A549 (cell line): Measurements from ENCODE around the gene RGS17. TPM values are rescaled to one million over a fixed set of nuclear protein-coding genes. Genes with fewer than 3 reads are reported as not detected.
"Not testable (repeated sequence)": the region's sequence is repeated elsewhere in the genome, so short reads cannot be mapped to it uniquely, and the experiment has no call there.

Experiments used
- ATAC-seq, 2 experiments: fragments of 200-7000 bp in 1 of 2; fragments of >200 bp in 1 of 2; cut with Nextera tagmentation in 1 of 2; cut with Tn5 transposase in 1 of 2; 3 replicates each; pipeline versions ENCODE4 v1.8.0 to v1.9.1; 2018 to 2020; ENCODE audit warnings: mild to moderate bottlenecking in 1 of 2, moderate library complexity in 1 of 2
- CTCF ChIA-PET: fragments of 300-600 bp; sonication (Branson Sonifier 250); formaldehyde crosslinking; extraction: SDS; loops from one replicate; lab custom pipeline; 2021; ENCODE audit warnings: antibody characterized with exemption, inconsistent platforms; lab: Yijun Ruan, JAX
- POLR2A ChIA-PET: fragments of 350-600 bp; formaldehyde crosslinking; extraction: SDS; loops from one replicate; lab custom pipeline; 2021; ENCODE audit warnings: antibody characterized with exemption, inconsistent platforms; lab: Yijun Ruan, JAX
- DNase-seq, 2 experiments: peaks; one replicate each; pipeline versions ENCODE4 v3.0.0 to v3.0.0-alpha.2; 2011 to 2016; ENCODE audit warnings: low read depth in 1 of 2, low spot score in 1 of 2
- FAIRE-seq: peaks from 2 replicates; lab custom pipeline; 2011; peaks lifted over from hg19 to GRCh38; lab: Jason Lieb, UNC
- H3K27ac ChIP-seq, 2 experiments: fragments of >200 bp; sonication (Bioruptor Twin); formaldehyde crosslinking; 3 replicates each; pipeline ENCODE4 v1.5.1; 2016 to 2017
- H3K4me1 ChIP-seq: fragments of >200 bp; sonication (Bioruptor Twin); formaldehyde crosslinking; 3 replicates; pipeline ENCODE4 v1.6.1; 2016
- H3K4me2 ChIP-seq: fragments of >200 bp; sonication (Bioruptor Twin); formaldehyde crosslinking; 3 replicates; pipeline ENCODE4 v1.6.1; 2016
- H3K4me3 ChIP-seq: fragments of >200 bp; sonication (Bioruptor Twin); formaldehyde crosslinking; 3 replicates; pipeline ENCODE4 v1.5.1; 2016
- H3K9me3 ChIP-seq: fragments of >200 bp; sonication (Bioruptor Twin); formaldehyde crosslinking; 3 replicates; pipeline ENCODE4 v1.6.1; 2016
- CBX2 ChIP-seq: fragments of 200-600 bp; sonication (generic); IDR thresholded peaks from 2 replicates; pipeline ENCODE4 v1.6.1; 2016; ENCODE audit warnings: low read depth, mild to moderate bottlenecking, borderline replicate concordance
- FOSB ChIP-seq: fragments of 250-450 bp; sonication (Bioruptor Pico); IDR thresholded peaks from 2 replicates; pipeline ENCODE4 v1.5.0; 2020; ENCODE audit warnings: mild to moderate bottlenecking, moderate library complexity
- GATA3 ChIP-seq: IDR thresholded peaks from 2 replicates; pipeline ENCODE4 v1.6.1; 2012; ENCODE audit warnings: borderline replicate concordance
- HES2 ChIP-seq: fragments of >200 bp; sonication (Bioruptor Twin); formaldehyde crosslinking; IDR thresholded peaks from 2 replicates; pipeline ENCODE4 v1.6.1; 2016
- HEYL ChIP-seq: fragments of 250-450 bp; sonication (Bioruptor Pico); IDR thresholded peaks from 2 replicates; pipeline ENCODE4 v1.8.0; 2021; ENCODE audit warnings: mild to moderate bottlenecking, moderate library complexity
- HOXB13 ChIP-seq: fragments of 250-450 bp; sonication (Bioruptor Pico); IDR thresholded peaks from 2 replicates; pipeline ENCODE4 v1.5.0; 2020; ENCODE audit warnings: low read depth, mild to moderate bottlenecking, moderate library complexity
- KDM5A ChIP-seq: fragments of 200-600 bp; sonication (generic); IDR thresholded peaks from 2 replicates; pipeline ENCODE4 v1.6.1; 2016; ENCODE audit warnings: antibody characterized with exemption, mild to moderate bottlenecking
- MYC ChIP-seq: IDR thresholded peaks from 2 replicates; pipeline ENCODE4 v1.6.1; 2012; ENCODE audit warnings: mild to moderate bottlenecking, inconsistent platforms, low read length, improper control_type of control experiment, borderline replicate concordance
- NFE2L2 ChIP-seq: fragments of 150-350 bp; conservative IDR thresholded peaks from 2 replicates; pipeline ENCODE4 v1.6.1; 2014; ENCODE audit warnings: low read length
- PBX3 ChIP-seq: IDR thresholded peaks from 2 replicates; pipeline ENCODE4 v1.6.1; 2012
- PHF8 ChIP-seq: fragments of 200-600 bp; sonication (generic); IDR thresholded peaks from 2 replicates; pipeline ENCODE4 v1.6.1; 2016; ENCODE audit warnings: low read depth, mild to moderate bottlenecking, antibody characterized with exemption, moderate library complexity, borderline replicate concordance
- POLR2A ChIP-seq: IDR thresholded peaks from 2 replicates; pipeline ENCODE4 v1.6.1; 2012; ENCODE audit warnings: mild to moderate bottlenecking, low read length
- RCOR1 ChIP-seq: fragments of 150-350 bp; IDR thresholded peaks from 2 replicates; pipeline ENCODE4 v1.6.1; 2014; ENCODE audit warnings: antibody characterized with exemption, low read length, low read depth
- REST ChIP-seq: fragments of 200-600 bp; sonication (generic); IDR thresholded peaks from 2 replicates; pipeline ENCODE4 v1.6.1; 2016; ENCODE audit warnings: antibody characterized with exemption, mild to moderate bottlenecking, moderate library complexity
- SMC3 ChIP-seq: fragments of >200 bp; sonication (Bioruptor Twin); formaldehyde crosslinking; IDR thresholded peaks from 3 replicates; pipeline ENCODE4 v1.6.1; 2018; ENCODE audit warnings: inconsistent platforms
- TP53 ChIP-seq: fragments of 250-450 bp; sonication (Bioruptor Pico); IDR thresholded peaks from 2 replicates; pipeline ENCODE4 v1.5.0; 2021; ENCODE audit warnings: mild to moderate bottlenecking, moderate library complexity
- ZNF302 ChIP-seq: fragments of 250-450 bp; sonication (Bioruptor Pico); IDR thresholded peaks from 2 replicates; pipeline ENCODE4 v1.9.0; 2021; ENCODE audit warnings: inconsistent platforms, mild to moderate bottlenecking, moderate library complexity
- ZSCAN20 ChIP-seq: fragments of 250-450 bp; sonication (Bioruptor Pico); IDR thresholded peaks from 2 replicates; pipeline ENCODE4 v1.8.0; 2022; ENCODE audit warnings: mild to moderate bottlenecking, moderate library complexity
- WGBS: methylation state at CpG from one replicate; pipeline ENCODE4 v1.1.6; 2017; ENCODE audit errors: missing lambda C conversion rate; 5-methylcytosine and 5-hydroxymethylcytosine counted together
- polyA plus RNA-seq, 4 experiments: library from polyadenylated mRNA; depleted of rRNA in 3 of 4; stranded (reverse); fragments of >200 nt; fragmentation: RNase III in 1 of 4; extraction: RNeasy Plus Mini Kit Qiagen cat#74134 plus additional on column Dnase treatment in 1 of 4; gene quantifications; 2 replicates in 3 of 4; 3 replicates in 1 of 4; pipeline ENCODE4 v1.2.3, GENCODE V29; 2011 to 2017
- TF ChIP-seq, protein P1 (sequence below): fragments of 450-650 bp; IDR thresholded peaks from 2 replicates; pipeline ENCODE4 v1.6.1; 2014; ENCODE audit warnings: antibody characterized with exemption

Gene RGS17
- polyA plus RNA-seq, 2 of the 4 experiments (the other 2 are of a cell fraction): 3.2 to 9.8 TPM

DNA sequence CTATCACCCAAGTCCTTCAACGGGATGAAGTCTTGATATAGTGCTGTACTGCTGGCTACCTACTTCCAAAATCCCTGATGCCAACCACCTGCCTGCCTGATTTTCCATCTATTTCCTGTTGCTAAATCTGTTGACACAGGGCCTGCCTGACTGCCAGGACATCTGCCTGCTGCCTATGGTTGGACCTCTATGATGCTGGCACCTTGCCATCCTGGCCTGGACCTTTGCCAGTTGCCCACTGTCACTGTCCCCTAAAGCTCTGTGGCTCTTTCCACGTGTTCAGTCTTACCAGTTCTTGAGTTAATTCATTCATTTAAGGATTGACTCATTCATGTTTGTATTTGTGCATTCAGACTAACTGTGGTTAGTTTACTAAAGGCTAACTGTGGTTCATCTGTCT is 9.2 kb upstream of the RGS17 start:
- no peaks in the 10 kb centered on the region for H3K9me3 ChIP-seq
- no peak overlapping the region for H3K27ac ChIP-seq
- no peak for DNase-seq
- POLR2A ChIA-PET: no interaction called here
- FAIRE-seq: no peak
- CTCF ChIA-PET: no interaction called here
- no peak overlapping the region for H3K4me2 ChIP-seq
- ATAC-seq: no peak
- H3K4me1 ChIP-seq: no peaks in the 10 kb centered on the region
- WGBS: 29% methylated on average over 2 of the region's 2 CpGs
- H3K4me3 ChIP-seq: no peak overlapping the region
- TF ChIP-seq FOSB (no peak), KDM5A (no peak), CBX2 (no peak), RCOR1 (no peak), PBX3 (no peak), SMC3 (no peak), NFE2L2 (no peak), TP53 (CRISPR knock-in tag) (no peak), MYC (no peak)
- TF ChIP-seq, protein P1, sequence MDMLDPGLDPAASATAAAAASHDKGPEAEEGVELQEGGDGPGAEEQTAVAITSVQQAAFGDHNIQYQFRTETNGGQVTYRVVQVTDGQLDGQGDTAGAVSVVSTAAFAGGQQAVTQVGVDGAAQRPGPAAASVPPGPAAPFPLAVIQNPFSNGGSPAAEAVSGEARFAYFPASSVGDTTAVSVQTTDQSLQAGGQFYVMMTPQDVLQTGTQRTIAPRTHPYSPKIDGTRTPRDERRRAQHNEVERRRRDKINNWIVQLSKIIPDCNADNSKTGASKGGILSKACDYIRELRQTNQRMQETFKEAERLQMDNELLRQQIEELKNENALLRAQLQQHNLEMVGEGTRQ: no peak

DNA sequence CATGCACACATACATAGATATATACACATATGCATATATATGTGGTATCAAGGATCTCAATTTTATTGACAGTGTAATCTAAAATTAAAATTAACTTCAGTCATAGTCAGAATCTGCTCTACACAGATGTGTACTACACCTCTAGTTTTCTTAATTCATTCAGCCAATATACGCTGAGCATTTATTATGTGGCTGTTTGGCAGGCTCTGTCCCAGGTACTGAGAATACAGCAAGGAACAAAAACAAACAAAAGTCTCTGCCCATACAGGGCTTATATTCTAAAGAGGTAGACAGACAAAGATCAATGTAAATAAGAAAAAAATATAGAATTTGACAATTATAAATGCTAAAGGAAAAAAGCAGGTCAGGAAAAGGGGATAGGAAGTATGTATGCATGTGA is 7.8 kb upstream of the RGS17 start:
- DNase-seq: no peak
- no peak for FAIRE-seq
- TF ChIP-seq REST (peak; percentile 40; the same call in 1 of the 2 replicates), NFE2L2 (no peak)
- Histone ChIP-seq H3K4me2 (no peak overlapping the region), H3K9me3 (no peaks in the 10 kb centered on the region), H3K4me3 (no peak overlapping the region), H3K27ac (no peak overlapping the region), H3K4me1 (no peaks in the 10 kb centered on the region)
- POLR2A ChIA-PET: no interaction called here
- 94% methylated on average over 1 of the region's 1 CpG for WGBS
- ATAC-seq: no peak
- CTCF ChIA-PET: interaction anchor here (1.0 kb wide), 1 partner anchor 174 kb away, joined by 3 read pairs; no protein-coding TSS in a partner anchor

- ChIA-PET POLR2A (no interaction called here), CTCF (no interaction called here)
- Histone ChIP-seq H3K4me2 (no peak overlapping the region), H3K4me1 (0 out of 3 replicates have a peak, but pooled peaks cover 5% of the 10 kb centered on the region), H3K4me3 (no peak overlapping the region), H3K9me3 (no peaks in the 10 kb centered on the region), H3K27ac (no peak overlapping the region)
- ATAC-seq (no peak), FAIRE-seq (no peak), DNase-seq (no peak)
- TF ChIP-seq POLR2A (no peak), SMC3 (no peak), FOSB (no peak), ZNF302 (CRISPR knock-in tag) (no peak), GATA3 (no peak), HES2 (no peak), HOXB13 (no peak), ZSCAN20 (CRISPR knock-in tag) (no peak), HEYL (no peak), PHF8 (no peak), PBX3 (no peak)
- 82% methylated on average over 2 of the region's 2 CpGs for WGBS
These were observed 4.6 kb upstream of the RGS17 start for GRCh38 chr6:153135681-153136080.

DNA sequence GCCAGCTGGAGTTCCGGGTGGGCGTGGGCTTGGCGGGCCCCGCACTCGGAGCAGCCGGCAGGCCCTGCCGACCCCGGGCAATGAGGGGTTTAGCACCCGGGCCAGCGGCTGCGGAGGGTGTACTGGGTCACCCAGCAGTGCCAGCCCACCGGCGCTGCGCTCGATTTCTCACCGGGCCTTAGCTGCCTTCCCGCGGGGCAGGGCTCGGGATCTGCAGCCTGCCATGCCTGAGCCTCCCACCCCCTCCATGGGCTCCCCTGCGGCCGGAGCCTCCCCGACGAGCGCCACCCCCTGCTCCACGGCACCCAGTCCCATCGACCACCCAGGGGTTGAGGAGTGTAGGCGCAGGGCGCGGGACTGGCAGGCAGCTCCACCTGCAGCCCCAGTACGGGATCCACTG is 2.6 kb upstream of the RGS17 start:
- POLR2A ChIA-PET, ATAC-seq, CTCF ChIA-PET, H3K4me3 ChIP-seq, DNase-seq, FAIRE-seq, H3K9me3 ChIP-seq, H3K4me2 ChIP-seq, H3K27ac ChIP-seq: not testable (repeated sequence)
- peaks cover 12% of the 10 kb centered on the region; the same call in 2 of the 3 replicates for H3K4me1 ChIP-seq
- 98% methylated on average over 9 of the region's 30 CpGs for WGBS
